K562 treated with DMSO at 1 percent for 12 hours (cell line): Measurements from ENCODE around the gene IFIT3. TPM values are rescaled to one million over a fixed set of nuclear protein-coding genes. Genes with fewer than 3 reads are reported as not detected.

Experiments used
- total RNA-seq: library from RNA; unstranded; fragments of 300-600 nt; gene quantifications from 2 replicates; pipeline ENCODE4 v1.2.3, GENCODE V29; 2022; ENCODE audit not compliant: insufficient read depth

IFIT3 gene, protein sequence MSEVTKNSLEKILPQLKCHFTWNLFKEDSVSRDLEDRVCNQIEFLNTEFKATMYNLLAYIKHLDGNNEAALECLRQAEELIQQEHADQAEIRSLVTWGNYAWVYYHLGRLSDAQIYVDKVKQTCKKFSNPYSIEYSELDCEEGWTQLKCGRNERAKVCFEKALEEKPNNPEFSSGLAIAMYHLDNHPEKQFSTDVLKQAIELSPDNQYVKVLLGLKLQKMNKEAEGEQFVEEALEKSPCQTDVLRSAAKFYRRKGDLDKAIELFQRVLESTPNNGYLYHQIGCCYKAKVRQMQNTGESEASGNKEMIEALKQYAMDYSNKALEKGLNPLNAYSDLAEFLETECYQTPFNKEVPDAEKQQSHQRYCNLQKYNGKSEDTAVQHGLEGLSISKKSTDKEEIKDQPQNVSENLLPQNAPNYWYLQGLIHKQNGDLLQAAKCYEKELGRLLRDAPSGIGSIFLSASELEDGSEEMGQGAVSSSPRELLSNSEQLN
- total RNA-seq = 2.9 and 5.5 TPM in 2 replicates

DNA sequence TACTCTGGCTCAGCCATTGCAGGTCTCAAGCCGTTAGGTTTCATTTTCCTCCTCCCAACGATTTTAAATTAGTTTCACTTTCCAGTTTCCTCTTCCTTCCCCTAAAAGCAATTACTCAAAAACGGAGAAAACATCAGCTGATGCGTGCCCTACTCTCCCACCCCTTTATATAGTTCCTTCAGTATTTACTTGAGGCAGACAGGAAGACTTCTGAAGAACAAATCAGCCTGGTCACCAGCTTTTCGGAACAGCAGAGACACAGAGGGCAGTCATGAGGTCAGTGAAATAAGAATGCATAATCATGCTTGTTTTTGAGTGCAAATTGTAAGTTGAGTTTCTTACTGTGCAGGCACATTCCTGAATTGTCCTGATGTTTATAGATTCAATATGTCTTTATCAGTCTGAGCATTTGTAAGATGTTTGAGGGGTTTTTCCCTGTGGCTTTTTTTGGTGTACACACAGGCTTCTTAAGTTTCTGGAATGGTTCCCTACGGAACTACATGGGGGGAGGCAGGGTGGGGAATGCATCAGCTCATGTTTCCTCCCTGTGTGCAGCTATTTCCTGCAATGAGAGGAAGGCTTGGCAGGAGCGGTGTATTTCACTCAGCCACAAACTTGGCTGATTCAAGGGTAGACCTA, at the start of gene IFIT3:
TSS of gene IFIT3 (plus strand) at position 195 of the 639 bp plus-strand sequence. CDS start at position 272, 77 bp downstream.

DNA sequence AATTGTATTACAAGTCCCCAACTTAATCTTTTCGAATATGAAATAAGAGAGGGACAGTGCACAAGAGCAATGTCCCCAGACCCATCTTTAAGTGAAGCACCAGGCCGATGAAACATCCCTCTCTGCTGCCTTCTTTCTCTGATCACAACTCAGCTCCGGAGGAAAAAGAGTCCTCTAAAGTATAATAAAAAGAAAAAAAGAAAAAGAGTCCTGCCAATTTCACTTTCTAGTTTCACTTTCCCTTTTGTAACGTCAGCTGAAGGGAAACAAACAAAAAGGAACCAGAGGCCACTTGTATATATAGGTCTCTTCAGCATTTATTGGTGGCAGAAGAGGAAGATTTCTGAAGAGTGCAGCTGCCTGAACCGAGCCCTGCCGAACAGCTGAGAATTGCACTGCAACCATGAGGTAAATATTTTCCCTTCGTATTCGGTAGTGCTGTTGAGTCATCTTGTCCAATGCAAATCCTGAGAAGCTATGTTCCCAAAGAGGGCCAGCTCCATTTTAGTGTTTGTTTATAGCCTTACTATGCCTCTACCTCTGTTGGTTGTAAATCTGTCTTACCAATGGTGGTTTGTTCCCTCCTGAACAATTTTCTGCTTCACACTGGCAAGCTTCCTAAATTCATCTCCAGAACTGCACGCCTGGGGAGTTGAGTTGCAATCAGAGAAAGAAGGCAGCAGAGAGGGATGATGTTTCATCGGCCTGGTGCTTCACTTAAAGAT, 25.9 kb upstream of the IFIT3 start, which contains the start of gene IFIT2:
TSS of gene IFIT2 (plus strand) at position 326 of the 725 bp plus-strand sequence. CDS start at position 404, 78 bp downstream.

DNA sequence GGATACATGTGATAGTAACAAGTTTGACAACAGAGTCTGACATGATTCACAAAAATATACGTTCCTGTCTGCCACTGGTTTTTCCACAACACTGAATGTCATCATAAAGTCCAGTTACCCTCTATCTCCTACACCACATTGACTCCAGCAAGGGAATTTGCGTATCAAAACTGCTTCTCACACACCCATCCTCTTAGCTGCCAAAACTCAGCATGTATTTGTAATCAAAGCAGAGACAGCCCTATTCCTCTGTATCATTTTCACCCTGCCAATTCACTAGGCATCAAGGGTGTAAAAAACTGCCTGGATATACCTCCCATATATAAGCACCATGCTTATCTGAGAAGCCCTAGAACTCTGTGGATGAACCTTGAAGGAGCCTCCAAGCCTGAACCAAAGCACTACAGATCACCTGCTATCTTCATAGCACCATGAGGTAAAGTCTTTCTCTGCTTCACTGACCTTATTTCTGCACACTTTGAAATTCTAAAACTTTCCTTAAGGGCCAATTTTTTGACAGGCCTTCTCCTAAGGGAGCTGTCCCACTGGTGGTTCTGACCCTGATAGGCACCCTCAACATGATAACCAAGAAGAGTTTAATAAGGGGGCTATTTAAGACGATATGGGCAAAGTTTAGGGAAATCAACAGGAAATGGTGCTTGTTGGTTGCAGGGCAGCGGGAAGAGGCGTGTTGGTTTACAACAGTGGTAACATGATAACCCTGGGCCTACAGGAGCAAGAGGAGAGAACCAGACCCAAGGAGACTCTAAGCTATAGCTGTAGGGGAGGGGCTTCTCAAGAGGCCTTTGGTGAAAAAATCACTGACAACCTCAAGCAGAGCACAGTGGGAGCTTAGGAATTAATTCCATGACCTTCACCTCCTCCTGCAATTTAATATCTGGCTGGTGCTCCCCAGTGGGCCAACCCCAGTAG, 50.2 kb downstream of the IFIT3 start, which contains the start of gene IFIT1B:
TSS of gene IFIT1B (plus strand) at position 352 of the 933 bp plus-strand sequence. CDS start at position 432, 80 bp downstream.

Other genes starting within 250 kb of the IFIT3 start
- gene CH25H, start 120.7 kb upstream of the IFIT3 start, total RNA-seq = not detected in 2 replicates
- not detected in 2 replicates for gene LIPA, start 76.2 kb upstream of the IFIT3 start, total RNA-seq
- gene IFIT2, start 26.0 kb upstream of the IFIT3 start, total RNA-seq = 0.83 TPM in 1 of 2 replicates, not detected in the other
- gene IFIT1B, start 50.1 kb downstream of the IFIT3 start, total RNA-seq = not detected in 2 replicates
- gene IFIT1, start 64.6 kb downstream of the IFIT3 start, total RNA-seq = 0.27 TPM in 1 of 2 replicates, not detected in the other
- 0.25 TPM in 1 of 2 replicates, not detected in the other for gene IFIT5, start 86.6 kb downstream of the IFIT3 start, total RNA-seq
- gene SLC16A12, start 207.6 kb downstream of the IFIT3 start, total RNA-seq = not detected in 2 replicates